ENCODE data around the gene KAT2B. TPM values are rescaled to one million over a fixed set of nuclear protein-coding genes. Genes with fewer than 3 reads are reported as not detected.
"Not testable (repeated sequence)": the region's sequence is repeated elsewhere in the genome, so short reads cannot be mapped to it uniquely, and the experiment has no call there.

The KAT2B gene
- total RNA-seq, 2 experiments from 2014 or later, result 11.7 to 17.0 TPM

DNA sequence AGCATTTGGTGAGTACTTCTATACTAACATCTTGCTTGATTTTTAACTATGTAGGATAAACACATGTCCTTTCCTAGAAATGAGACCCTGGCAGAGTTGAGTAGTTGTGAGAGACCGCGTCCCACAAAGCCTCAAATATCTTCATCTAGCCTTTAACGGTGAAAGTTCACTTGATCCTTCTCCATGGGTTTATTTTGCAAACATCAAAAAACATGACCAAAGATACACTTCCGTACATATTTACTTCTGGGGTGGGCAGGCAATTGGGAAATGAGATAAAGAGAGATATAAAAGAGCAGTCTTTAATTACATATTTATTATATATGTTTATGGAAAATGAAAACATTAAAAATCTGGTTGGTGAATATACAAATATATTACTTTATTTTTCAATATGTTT, 5.2 kb upstream of the KAT2B start:
- Mint-ChIP-seq H3K9me3 (no peaks in the 10 kb centered on the region), H3K27me3 (no peaks in the 10 kb centered on the region), H3K27ac (no peak overlapping the region), H3K4me3 (no peak overlapping the region), H3K4me1 (peaks cover 15% of the 10 kb centered on the region), H3K36me3 (no peaks in the 10 kb centered on the region)
- no peak for DNase-seq

DNA sequence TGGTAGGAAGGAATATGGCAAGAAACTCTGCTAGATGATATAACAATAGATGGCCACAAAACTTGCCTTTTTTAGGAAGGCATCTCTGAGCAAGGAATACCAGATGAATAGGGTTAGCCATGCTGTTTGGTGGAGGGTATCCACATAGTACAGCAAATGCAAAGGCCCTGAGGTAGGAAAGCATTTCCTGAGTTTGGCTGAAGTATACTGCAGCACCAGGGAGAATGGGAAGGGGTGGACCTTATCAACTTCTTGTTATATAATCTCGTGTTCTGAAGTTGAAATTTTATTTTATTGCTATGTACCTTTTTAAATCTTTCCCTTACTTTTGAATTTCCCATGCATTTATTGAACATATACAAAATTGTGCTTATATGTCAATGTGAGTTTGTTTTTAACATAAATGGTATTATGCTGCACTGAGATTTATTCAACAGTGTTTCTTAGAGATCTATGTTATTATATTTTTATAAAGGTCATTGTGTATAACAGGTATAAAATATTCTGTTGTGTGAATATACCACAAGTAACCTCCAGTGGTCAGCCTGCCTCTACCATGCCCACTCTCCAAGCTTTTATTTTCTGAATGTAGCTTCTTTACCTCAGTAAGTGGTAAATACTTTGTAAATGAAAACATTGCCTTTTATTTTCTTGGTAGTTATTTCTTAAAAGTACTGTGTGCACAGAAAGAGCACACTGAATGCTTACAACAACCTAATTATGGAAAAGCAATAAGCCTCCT, 2.8 kb upstream of the KAT2B start:
- Mint-ChIP-seq H3K27me3 (no peaks in the 10 kb centered on the region), H3K4me1 (peaks cover 30% of the 10 kb centered on the region), H3K9me3 (no peaks in the 10 kb centered on the region), H3K4me3 (no peak overlapping the region), H3K27ac (no peak overlapping the region), H3K36me3 (no peaks in the 10 kb centered on the region)
- no peak for DNase-seq

DNA sequence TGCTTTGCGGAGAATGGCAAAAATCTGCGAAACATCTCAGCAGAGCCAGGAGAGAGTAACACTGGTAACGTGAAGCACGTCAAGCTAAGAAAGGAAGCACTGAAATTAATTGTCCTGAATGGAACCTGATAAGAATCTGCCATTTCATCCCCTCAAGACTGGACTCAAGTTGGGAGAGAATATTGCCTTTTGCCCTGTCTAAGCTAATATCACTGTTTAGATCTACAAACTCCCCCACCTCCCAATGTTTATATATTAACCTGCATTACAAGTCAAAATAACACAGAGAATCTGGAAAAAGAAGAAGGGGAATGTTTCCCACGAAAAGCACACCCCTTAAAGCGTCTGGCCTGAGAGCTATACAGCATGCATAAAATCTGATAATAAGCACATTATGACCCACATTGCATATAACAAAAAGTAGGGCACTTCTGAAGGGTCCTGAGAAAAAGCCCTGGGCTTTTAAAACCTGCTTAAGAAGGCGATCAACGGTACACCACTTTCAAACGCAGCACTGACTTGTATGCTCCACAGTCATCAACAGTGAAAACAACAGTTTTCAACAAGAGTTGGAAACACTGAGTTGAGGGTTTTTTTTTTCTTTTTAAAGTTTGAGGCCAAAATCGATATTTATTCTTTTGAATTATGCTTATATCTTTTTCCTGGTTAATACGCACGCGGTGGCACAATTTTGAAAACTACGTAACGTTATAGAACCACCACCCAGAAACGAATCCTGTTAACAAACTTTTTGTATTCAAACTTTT, 1.4 kb upstream of the KAT2B start:
- H3K27ac Mint-ChIP-seq, result peak overlapping the region; percentile 91
- peak overlapping the region; percentile 88 for H3K4me3 Mint-ChIP-seq
- no peak for DNase-seq
- peaks cover 43% of the 10 kb centered on the region for H3K4me1 Mint-ChIP-seq
- H3K36me3 Mint-ChIP-seq, result no peaks in the 10 kb centered on the region
- H3K27me3 Mint-ChIP-seq, result no peaks in the 10 kb centered on the region
- no peaks in the 10 kb centered on the region for H3K9me3 Mint-ChIP-seq

DNA sequence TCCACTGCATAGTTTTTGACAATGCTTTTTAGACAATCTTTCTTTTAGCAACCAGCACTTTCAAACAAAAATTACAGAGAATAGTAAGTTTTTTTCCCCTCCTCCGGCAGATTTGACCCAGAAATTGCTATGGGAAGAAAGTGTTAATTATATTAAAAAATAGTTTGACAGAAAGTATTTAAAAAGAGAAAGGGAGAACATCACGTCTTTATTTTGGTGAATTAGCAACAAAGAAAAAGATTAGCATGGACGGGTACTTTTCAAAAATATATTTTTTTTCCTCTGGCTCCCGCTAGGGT, 831 bp upstream of the KAT2B start:
- Mint-ChIP-seq H3K4me3 (peak overlapping the region; percentile 88), H3K27ac (peak overlapping the region; percentile 91), H3K36me3 (no peaks in the 10 kb centered on the region), H3K27me3 (no peaks in the 10 kb centered on the region), H3K9me3 (no peaks in the 10 kb centered on the region), H3K4me1 (peaks cover 45% of the 10 kb centered on the region)
- no peak for DNase-seq

DNA sequence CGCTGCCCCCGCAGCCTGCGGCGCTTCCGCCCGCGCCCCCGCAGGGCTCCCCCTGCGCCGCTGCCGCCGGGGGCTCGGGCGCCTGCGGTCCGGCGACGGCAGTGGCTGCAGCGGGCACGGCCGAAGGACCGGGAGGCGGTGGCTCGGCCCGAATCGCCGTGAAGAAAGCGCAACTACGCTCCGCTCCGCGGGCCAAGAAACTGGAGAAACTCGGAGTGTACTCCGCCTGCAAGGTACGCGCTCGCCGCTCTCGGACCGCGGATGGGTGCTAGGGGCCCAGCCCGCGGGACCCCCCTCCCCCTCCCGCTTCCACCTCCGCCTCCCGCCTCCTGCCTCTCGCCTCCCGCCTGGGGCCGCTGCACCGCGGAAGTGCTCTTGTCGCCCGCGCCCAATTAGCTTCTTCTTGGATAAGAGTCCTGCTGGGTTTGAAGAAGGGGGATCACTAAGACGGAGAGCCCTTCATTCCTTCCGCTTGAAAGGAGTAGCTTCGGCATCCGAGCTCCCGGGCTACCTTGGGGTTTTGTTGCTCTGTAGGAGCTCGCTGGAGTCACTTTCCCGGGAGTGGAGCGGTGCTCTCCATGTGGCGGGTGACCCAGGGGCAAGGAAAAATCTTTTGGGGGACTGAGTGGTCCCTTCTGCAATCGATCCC, 426 bp downstream of the KAT2B start:
- H3K27me3 Mint-ChIP-seq, result no peaks in the 10 kb centered on the region
- peak; percentile 77 for DNase-seq
- peak overlapping the region; percentile 84 for H3K27ac Mint-ChIP-seq
- peak overlapping the region; percentile 85 for H3K4me3 Mint-ChIP-seq
- no peaks in the 10 kb centered on the region for H3K9me3 Mint-ChIP-seq
- H3K4me1 Mint-ChIP-seq, result peaks cover 48% of the 10 kb centered on the region
- H3K36me3 Mint-ChIP-seq, result no peaks in the 10 kb centered on the region

DNA sequence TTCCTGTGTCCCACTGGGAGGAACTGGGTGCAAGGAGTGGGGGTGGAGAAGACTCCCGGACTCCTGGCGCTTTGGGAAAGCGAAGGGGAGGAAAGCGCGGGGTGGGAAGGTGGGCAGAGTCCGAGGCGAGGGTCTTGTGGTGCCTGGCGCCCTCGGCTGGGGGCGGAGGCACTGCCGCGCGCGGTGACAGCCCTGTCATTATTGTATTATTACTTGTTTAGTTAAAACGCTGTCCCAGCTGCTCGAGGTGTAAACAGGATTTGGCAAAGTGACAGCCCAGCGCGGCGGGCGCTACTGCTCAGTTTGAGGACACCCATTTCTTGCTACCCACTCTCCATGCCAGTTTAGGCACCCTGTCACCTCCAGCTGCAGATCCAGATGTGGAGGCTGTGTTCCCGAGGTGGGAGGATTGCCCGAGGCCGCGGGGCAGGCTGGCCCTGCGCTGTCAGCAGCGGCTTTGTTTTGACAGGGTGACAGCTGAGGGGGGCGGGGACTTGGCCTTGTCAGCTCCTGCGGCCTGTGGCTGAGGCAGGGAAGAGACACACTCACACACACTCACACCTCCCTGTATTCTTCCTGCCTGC, 1.0 kb downstream of the KAT2B start:
- peak; percentile 77 for DNase-seq
- no peaks in the 10 kb centered on the region for H3K36me3 Mint-ChIP-seq
- peak overlapping the region; percentile 84 for H3K27ac Mint-ChIP-seq
- peak overlapping the region; percentile 85 for H3K4me3 Mint-ChIP-seq
- no peaks in the 10 kb centered on the region for H3K9me3 Mint-ChIP-seq
- no peaks in the 10 kb centered on the region for H3K27me3 Mint-ChIP-seq
- peaks cover 50% of the 10 kb centered on the region for H3K4me1 Mint-ChIP-seq

DNA sequence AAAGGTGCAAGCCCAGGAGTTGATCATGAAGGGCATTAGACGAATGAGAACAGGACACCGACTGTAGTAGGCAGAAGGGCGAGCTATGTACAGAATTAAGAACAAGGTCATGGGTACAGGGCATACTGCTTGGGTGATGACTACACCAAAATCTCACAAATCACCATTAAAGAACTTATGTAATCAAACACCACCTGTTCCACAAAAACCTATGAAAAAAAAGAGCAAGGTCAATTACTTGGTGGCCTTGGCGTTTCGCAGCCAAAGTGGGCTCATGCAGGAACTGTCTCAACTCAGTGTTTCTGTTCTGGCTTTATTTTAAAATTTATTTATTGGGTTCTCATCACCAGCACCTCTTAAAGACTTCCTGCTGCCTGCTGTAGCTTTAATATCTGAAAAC, 2.1 kb downstream of the KAT2B start:
- H3K27me3 Mint-ChIP-seq, result no peaks in the 10 kb centered on the region
- H3K4me3 Mint-ChIP-seq, result peak overlapping the region; percentile 22
- no peak for DNase-seq
- H3K27ac Mint-ChIP-seq, result peak overlapping the region; percentile 5
- H3K36me3 Mint-ChIP-seq, result no peaks in the 10 kb centered on the region
- peaks cover 52% of the 10 kb centered on the region for H3K4me1 Mint-ChIP-seq
- no peaks in the 10 kb centered on the region for H3K9me3 Mint-ChIP-seq

DNA sequence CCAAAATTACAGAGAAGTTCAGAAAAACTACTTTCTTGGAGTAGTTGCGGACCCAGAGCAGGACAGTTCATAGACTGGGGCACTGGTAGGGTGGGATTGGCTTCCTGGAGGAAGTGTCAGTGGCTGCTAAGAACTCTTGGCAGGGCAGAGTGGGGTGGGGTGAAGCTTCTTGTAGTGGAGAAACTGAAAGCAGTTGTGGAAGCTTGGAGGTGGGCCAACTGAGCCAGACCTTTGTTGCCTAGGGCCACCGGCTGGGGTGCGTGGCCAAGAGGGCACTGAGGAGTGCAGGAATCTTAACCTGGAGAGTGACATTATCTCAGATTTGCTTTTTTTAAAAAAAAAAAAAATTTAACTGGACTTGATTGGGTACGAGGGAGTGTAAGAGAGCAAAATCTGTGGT, 3.1 kb downstream of the KAT2B start:
- H3K9me3 Mint-ChIP-seq, result no peaks in the 10 kb centered on the region
- H3K4me1 Mint-ChIP-seq, result peaks cover 52% of the 10 kb centered on the region
- H3K27me3 Mint-ChIP-seq, result no peaks in the 10 kb centered on the region

DNA sequence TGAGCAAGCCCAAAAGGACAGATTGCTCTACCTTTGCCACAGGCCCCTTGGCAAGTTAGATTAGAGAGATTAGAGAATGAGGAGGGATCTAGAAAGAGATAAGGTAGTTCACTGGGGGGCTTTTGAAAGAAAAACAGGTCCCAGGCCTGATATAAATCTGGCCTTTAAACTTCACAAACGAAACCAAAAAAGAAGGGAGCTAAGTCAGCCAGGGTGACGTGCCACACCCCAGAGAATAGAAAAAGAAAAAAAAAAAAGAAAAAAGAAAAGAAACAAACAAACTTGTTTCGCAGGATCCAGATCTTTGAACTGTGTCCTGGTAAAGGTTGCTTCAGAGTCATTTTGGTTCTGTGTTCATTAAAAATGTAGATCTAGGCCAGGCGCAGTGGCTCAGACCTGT, 3.6 kb downstream of the KAT2B start:
- DNase-seq, result no peak
- peak overlapping the region; percentile 74 for H3K4me3 Mint-ChIP-seq

More for the DNA sequence above, 3.1 kb downstream of the KAT2B start:
- Mint-ChIP-seq H3K27ac (peak overlapping the region; percentile 52), H3K4me3 (peak overlapping the region; percentile 74), H3K36me3 (no peaks in the 10 kb centered on the region)
- DNase-seq, result peak; percentile 58

DNA sequence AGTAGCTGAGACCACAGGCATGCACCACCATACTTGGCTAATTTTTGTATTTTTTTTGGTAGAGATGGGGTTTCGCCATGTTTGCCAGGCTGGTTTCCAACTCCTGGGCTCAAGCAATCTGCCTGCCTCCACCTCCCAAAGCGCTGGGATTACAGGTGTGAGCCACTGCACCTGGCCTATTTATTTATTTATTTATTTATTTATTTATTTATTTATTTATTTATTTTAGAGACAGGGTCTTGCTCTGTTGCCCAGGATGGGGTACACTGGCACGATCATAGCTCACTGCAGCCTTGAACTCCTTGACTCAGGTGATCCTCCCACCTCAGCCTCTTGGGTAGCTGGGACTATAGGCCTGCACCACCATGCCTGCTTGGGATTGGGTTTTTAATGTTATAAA, 4.9 kb downstream of the KAT2B start:
- DNase-seq, H3K27me3 Mint-ChIP-seq, H3K9me3 Mint-ChIP-seq, H3K27ac Mint-ChIP-seq, H3K4me3 Mint-ChIP-seq, H3K36me3 Mint-ChIP-seq: not testable (repeated sequence)
- H3K4me1 Mint-ChIP-seq, result peaks cover 53% of the 10 kb centered on the region

More for the DNA sequence above, 3.6 kb downstream of the KAT2B start:
- Mint-ChIP-seq H3K27me3 (no peaks in the 10 kb centered on the region), H3K4me1 (peaks cover 47% of the 10 kb centered on the region), H3K36me3 (no peaks in the 10 kb centered on the region), H3K27ac (peak overlapping the region; percentile 52), H3K9me3 (no peaks in the 10 kb centered on the region)

DNA sequence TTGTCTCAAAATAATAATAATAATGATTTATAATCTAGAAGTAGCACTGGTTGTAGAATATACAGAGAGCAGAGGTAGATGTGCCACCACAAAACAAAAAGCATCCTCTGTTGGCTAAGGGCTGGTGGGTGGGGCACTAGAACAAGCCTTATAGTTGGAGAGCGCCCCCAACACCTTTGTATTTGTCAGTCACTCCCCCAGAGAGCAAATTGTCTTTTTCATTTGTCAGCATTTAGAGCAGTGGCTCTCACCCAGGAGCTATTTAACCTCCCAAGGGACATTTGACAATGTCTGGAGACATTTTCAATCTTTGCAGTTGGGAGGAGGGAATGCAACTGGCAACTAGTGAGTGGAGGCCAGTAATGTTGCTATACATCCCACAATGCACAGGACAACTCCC, 6.3 kb downstream of the KAT2B start:
- Mint-ChIP-seq H3K4me3 (no peak overlapping the region), H3K4me1 (peaks cover 55% of the 10 kb centered on the region), H3K9me3 (no peaks in the 10 kb centered on the region), H3K27ac (no peak overlapping the region), H3K36me3 (no peaks in the 10 kb centered on the region), H3K27me3 (no peaks in the 10 kb centered on the region)
- DNase-seq, result no peak

DNA sequence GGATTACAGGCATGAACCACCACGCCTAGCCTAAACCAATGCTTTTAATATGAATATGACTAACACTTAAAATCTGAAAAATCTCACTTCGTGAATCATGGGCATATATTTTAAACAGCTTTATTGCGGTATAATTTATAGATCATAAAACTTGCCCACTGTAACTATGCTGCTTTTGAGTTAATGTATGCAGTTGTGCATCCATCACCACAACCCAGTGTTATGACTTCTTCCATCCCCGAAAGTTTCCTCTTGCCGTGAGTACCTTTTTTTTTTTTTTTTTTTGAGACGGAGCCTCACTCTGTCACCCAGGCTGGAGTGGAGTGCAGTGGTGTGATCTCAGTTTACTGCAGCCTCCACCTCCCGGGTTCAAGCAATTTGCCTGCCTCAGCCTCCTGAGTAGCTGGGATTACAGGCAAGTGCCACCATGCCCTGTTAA, 7.1 kb downstream of the KAT2B start:
- DNase-seq, result no peak
- H3K27me3 Mint-ChIP-seq, result no peaks in the 10 kb centered on the region
- H3K9me3 Mint-ChIP-seq, result no peaks in the 10 kb centered on the region
- H3K27ac Mint-ChIP-seq, result peak overlapping the region; percentile 4
- peaks cover 56% of the 10 kb centered on the region for H3K4me1 Mint-ChIP-seq
- no peaks in the 10 kb centered on the region for H3K36me3 Mint-ChIP-seq
- H3K4me3 Mint-ChIP-seq, result no peak overlapping the region

DNA sequence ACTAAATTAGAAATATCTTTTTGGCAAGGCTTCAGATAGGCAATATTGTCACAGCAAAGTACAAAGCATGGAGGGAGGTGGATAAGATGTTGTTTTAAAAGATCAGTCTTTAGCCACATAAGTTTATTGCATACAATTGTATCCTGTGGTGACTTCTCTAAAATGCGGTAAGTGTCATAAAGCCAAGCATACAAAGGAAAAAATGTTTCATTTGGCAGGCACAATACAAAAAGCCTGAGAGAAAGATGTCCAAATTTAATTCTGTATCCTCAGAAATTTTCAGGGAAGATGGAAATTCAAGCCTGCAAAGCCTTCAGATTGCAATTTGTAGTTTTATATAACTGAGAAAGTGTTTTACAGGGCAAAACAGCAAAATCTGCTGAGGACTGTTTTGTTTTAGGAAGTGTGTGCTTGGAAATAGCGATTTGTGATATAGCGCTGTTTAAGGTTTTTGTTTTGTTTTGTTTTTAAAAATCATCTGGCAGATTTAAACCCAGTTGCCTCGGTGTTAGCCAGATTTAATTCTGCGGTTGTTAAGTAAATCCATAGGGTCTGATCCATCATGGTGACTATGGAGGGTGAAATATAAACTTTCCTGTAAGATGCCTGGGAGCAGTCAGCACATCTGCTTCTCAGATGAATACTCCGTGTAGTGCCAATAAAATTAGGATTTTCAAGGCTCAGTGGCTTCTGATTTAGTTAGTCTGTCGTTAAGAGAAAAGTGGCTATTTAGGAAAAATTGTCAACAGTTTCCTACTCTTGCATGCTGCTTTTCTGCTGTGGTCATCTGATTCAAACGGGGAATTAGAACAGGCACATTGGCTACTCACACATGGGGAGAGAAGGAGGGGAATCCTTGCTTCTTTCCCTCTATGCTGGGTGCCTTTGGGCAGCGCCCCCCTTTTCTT, 8.0 kb downstream of the KAT2B start:
- no peaks in the 10 kb centered on the region for H3K36me3 Mint-ChIP-seq
- H3K4me1 Mint-ChIP-seq, result peaks cover 48% of the 10 kb centered on the region
- no peaks in the 10 kb centered on the region for H3K9me3 Mint-ChIP-seq
- H3K27me3 Mint-ChIP-seq, result no peaks in the 10 kb centered on the region
- no peak for DNase-seq
- H3K4me3 Mint-ChIP-seq, result no peak overlapping the region
- H3K27ac Mint-ChIP-seq, result no peak overlapping the region

DNA sequence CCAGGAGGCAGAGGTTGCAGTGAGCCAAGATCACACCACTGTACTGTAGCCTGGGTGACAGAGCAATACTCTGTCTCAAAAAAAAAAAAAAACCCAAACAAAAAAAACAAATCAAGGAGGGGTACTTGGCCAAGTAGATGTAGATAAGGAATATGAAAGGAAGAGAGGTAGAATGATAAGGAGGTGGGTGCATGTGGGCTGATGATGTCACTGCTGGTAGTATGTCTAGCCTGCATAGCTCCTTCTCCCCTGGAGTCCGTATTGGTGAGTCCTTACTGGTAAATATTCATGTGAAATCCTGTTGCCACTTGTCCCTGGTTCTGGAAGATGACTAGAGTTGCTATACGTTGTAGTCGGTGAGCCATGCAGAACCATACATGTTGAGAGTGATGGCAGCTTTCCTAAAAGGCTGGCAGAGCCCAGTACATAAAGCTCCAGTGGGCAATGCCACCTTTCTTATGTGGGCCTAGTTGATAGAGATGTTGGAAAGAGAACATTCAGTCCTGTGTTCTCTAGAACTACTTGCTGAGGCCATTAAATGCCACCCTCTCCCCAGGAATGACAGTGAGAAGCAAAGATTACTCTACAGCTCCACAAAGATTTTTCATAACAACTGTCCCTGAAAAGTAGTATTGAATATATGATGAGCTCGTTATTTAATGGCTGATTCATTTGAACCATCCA, 11.0 kb downstream of the KAT2B start:
- Mint-ChIP-seq H3K4me1 (peaks cover 33% of the 10 kb centered on the region), H3K36me3 (no peaks in the 10 kb centered on the region), H3K27ac (no peak overlapping the region), H3K4me3 (no peak overlapping the region), H3K9me3 (no peaks in the 10 kb centered on the region), H3K27me3 (no peaks in the 10 kb centered on the region)
- no peak for DNase-seq
